Measurements from ENCODE around the gene CHCHD3. TPM values are rescaled to one million over a fixed set of nuclear protein-coding genes. Genes with fewer than 3 reads are reported as not detected.
"Not testable (repeated sequence)": the region's sequence is repeated elsewhere in the genome, so short reads cannot be mapped to it uniquely, and the experiment has no call there.

Gene CHCHD3
- total RNA-seq, 4 donors from 2014 or later: 54.0 to 88.6 (median 61.3) TPM

DNA sequence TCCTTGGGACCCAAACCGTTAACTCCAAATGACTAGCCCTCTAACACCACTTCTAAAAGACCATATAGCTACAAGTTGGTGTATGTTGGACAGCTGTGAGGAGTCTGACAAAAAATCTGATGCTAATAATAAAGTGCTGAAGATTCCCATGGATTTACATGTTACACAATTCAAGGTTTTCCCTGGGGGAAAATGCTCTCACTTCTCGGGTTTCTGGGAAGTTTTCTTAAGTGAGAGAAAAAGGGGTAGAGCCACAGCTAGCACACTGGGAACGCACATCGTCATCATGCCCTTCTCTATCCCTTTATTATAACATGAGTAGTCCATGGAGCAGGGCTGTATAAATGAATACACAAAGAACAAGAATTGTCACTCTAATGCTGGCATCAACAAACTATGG, 162.1 kb downstream of the CHCHD3 start:
- Histone ChIP-seq H3K4me1 (no peaks in the 10 kb centered on the region), H3K27me3 (no peaks in the 10 kb centered on the region), H3K4me3 (no peak overlapping the region), H3K27ac (no peak overlapping the region), H3K9me3 (no peaks in the 10 kb centered on the region), H3K36me3 (no peaks in the 10 kb centered on the region)
- WGBS, 2 donors (ENCODE audit: low coverage in 1 of 2): 93 to 95% methylated on average over 3 of the region's 4 CpGs
- no peak for TF ChIP-seq POLR2AphosphoS5 (IDR thresholded peaks at IDR 0.05)
- TF ChIP-seq EP300 (IDR thresholded peaks at IDR 0.05): no peak
- no peak for TF ChIP-seq POLR2A (IDR thresholded peaks at IDR 0.05)
- TF ChIP-seq, protein P1, sequence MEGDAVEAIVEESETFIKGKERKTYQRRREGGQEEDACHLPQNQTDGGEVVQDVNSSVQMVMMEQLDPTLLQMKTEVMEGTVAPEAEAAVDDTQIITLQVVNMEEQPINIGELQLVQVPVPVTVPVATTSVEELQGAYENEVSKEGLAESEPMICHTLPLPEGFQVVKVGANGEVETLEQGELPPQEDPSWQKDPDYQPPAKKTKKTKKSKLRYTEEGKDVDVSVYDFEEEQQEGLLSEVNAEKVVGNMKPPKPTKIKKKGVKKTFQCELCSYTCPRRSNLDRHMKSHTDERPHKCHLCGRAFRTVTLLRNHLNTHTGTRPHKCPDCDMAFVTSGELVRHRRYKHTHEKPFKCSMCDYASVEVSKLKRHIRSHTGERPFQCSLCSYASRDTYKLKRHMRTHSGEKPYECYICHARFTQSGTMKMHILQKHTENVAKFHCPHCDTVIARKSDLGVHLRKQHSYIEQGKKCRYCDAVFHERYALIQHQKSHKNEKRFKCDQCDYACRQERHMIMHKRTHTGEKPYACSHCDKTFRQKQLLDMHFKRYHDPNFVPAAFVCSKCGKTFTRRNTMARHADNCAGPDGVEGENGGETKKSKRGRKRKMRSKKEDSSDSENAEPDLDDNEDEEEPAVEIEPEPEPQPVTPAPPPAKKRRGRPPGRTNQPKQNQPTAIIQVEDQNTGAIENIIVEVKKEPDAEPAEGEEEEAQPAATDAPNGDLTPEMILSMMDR (IDR thresholded peaks at IDR 0.05): no peak
- no peak for ATAC-seq

DNA sequence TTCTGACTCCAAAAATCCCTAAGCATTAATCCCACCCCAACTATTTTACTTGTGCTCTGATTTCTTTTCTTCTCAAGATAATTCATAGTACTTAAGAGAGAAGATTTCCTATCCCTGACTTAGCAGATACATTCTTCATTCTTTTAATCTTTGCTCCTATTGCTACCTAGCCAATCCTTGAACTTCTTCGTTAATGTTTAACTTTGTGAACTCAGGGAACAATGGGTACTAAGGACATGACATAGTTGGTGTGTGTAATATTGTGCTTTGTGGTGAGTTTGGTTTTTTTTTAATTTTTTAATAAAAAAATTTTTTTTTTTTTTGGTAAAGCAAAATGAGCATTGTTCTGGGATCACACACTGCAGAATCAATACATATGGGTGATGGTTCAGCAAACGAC, 166.2 kb downstream of the CHCHD3 start:
- 75 to 85% methylated on average over 2 of the region's 2 CpGs for WGBS, 2 donors (ENCODE audit: low coverage in 1 of 2)
- ATAC-seq: no peak

DNA sequence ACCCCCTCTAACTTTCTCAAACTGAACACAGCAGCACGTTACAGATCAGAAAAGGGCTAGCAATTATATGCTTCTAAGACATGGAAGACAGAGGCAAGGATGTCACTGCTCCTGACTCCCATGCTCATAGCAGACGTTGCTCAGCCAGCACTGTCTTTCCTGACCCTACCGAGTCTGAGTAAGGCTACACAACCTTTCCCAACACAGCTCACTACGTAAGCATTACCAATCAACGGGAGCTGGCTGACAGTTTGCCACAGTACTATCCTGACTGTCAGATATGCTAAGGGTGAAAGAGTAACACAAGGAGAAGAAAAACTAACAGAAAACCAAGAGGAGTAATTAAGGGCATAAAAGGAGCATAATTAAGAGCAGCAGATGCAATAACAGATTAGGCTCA, 171.2 kb downstream of the CHCHD3 start:
- no peaks in the 10 kb centered on the region for H3K27me3 ChIP-seq
- no peak overlapping the region for H3K27ac ChIP-seq
- H3K36me3 ChIP-seq: peaks cover 0 to 11% of the 10 kb centered on the region in 2 donors
- TF ChIP-seq, protein P1 (IDR thresholded peaks at IDR 0.05): no peak
- TF ChIP-seq POLR2AphosphoS5 (IDR thresholded peaks at IDR 0.05): no peak
- no peak for TF ChIP-seq EP300 (IDR thresholded peaks at IDR 0.05)
- no peak for TF ChIP-seq POLR2A (IDR thresholded peaks at IDR 0.05)
- 77 to 84% methylated on average over 2 to 4 of the region's 5 CpGs for WGBS, 2 donors (ENCODE audit: low coverage in 1 of 2)
- H3K4me3 ChIP-seq: no peak overlapping the region
- H3K4me1 ChIP-seq: no peaks in the 10 kb centered on the region
- ATAC-seq: no peak
- no peaks in the 10 kb centered on the region for H3K9me3 ChIP-seq

More for the DNA sequence above, 166.2 kb downstream of the CHCHD3 start:
- H3K27me3 ChIP-seq: no peaks in the 10 kb centered on the region
- TF ChIP-seq, protein P1 (IDR thresholded peaks at IDR 0.05): no peak
- TF ChIP-seq POLR2AphosphoS5 (IDR thresholded peaks at IDR 0.05) (no peak), EP300 (IDR thresholded peaks at IDR 0.05) (no peak), POLR2A (IDR thresholded peaks at IDR 0.05) (no peak)
- H3K27ac ChIP-seq: no peak overlapping the region
- H3K9me3 ChIP-seq: no peaks in the 10 kb centered on the region
- H3K4me1 ChIP-seq: no peaks in the 10 kb centered on the region
- no peaks in the 10 kb centered on the region for H3K36me3 ChIP-seq
- no peak overlapping the region for H3K4me3 ChIP-seq

DNA sequence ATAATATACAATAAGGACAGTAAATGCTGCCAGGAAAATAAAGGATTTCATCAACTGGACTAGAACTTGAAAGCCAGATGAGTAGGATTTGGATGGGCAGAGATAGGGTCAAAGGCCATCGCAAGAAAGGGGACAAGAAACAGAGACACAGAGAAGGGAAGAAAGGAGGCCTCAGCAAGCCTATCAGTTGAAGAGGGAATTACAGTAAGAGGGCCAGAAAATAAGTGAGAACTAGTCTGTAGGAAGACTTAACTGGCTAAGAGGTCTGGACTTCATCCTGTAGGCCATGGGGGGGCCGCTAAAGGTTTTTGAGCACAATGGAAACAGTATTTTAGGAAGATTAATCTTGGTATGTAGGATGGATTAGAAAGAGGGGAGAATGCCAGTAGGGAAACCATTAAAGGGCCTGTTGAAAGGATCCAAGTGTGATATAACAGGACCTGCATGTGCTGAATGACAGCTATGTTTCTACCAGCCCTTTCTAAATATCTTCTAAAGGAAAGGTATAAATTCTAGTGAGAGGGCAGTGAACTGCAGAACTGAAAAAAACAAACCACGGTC, 174.4 kb downstream of the CHCHD3 start:
- no peaks in the 10 kb centered on the region for H3K27me3 ChIP-seq
- no peak overlapping the region for H3K4me3 ChIP-seq
- no peak overlapping the region for H3K27ac ChIP-seq
- TF ChIP-seq, protein P1 (IDR thresholded peaks at IDR 0.05): no peak
- no peaks in the 10 kb centered on the region for H3K9me3 ChIP-seq
- WGBS, 2 donors (ENCODE audit: low coverage in 1 of 2): 81 to 82% methylated on average over 2 to 3 of the region's 3 CpGs
- peaks cover 0 to 15% of the 10 kb centered on the region in 2 donors for H3K36me3 ChIP-seq
- no peak for ATAC-seq
- H3K4me1 ChIP-seq: no peaks in the 10 kb centered on the region

DNA sequence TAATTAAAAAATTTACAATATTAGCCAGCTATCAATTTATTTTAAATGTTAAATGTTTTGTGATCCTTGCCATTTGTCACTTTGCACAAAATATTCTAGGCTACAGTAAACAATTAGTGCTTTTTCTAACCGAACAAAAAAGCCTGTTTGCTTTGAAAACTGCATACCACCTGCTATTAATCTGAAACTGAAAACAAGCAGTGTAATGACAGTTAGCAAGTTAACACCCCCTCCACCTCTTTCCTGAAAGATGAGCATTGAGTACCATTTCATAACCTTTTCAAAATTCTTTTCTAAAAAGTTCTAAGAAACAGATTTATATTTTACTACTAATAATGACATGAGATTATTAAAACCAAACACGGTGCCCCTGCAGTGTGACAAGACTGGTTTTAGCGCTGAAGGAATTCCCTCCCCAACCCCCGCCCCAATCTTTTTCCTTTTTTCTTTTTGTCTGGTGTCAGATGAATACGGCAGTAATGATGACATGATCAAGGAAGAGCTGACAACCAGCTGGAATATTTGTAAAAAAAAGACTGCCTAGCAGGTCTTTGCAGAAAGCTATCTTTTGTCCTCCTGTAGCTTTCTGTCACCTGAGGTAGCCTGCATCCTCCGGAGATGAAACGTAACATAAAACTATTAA, 175.6 kb downstream of the CHCHD3 start:
- Histone ChIP-seq H3K36me3 (peaks cover 0 to 15% of the 10 kb centered on the region in 2 donors), H3K4me1 (no peaks in the 10 kb centered on the region), H3K27ac (no peak overlapping the region), H3K4me3 (no peak overlapping the region), H3K27me3 (no peaks in the 10 kb centered on the region), H3K9me3 (no peaks in the 10 kb centered on the region)
- no peak for ATAC-seq
- TF ChIP-seq, protein P1 (IDR thresholded peaks at IDR 0.05): no peak
- TF ChIP-seq POLR2A (IDR thresholded peaks at IDR 0.05): no peak
- no peak for TF ChIP-seq POLR2AphosphoS5 (IDR thresholded peaks at IDR 0.05)
- no peak for TF ChIP-seq EP300 (IDR thresholded peaks at IDR 0.05)
- 65 to 75% methylated on average over 7 of the region's 7 CpGs for WGBS, 2 donors (ENCODE audit: low coverage in 1 of 2)

DNA sequence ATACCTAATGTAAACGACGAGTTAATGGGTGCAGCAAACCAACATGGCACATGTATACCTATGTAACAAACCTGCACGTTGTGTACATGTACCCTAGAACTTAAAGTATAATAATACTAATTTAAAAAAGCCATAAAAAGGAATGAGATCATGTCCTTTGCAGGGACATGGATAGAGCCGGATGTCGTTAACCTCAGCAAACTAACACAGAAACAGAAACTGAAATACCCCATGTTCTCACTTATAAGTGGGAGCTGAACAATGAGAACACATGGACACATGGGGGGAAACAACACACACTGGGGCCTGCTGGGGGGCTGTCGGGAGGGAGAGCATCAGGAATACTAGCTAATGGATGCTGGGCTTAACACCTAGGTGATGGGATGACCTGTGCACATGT, 176.8 kb downstream of the CHCHD3 start:
- peaks cover 0 to 15% of the 10 kb centered on the region in 2 donors for H3K36me3 ChIP-seq
- not testable (repeated sequence) for H3K4me3 ChIP-seq, H3K9me3 ChIP-seq, H3K27me3 ChIP-seq, ATAC-seq, H3K27ac ChIP-seq, H3K4me1 ChIP-seq
- 90 to 93% methylated on average over 2 to 5 of the region's 6 CpGs for WGBS, 2 donors (ENCODE audit: low coverage in 1 of 2)
